ENCODE results near the gene OR6C76.

DNA sequence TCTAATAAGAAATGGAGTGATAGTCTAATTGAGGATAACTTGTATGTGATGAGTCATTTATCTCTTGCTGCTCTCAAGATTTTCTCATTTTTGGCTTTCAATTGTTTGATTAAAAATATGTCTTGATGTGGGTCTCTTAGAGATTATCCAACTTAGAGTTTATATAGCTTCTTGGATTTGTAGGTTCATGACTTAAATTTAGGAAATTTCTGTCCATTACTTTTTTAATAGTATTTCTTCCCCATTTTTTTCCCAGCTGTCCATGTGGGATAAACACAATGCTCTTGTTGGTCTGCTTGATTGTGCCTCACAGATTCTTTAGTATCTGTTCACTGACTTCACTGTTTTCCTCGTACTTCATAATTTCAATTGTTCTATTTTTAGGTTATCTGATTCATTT, 18.2 kb upstream of the OR6C76 start:
- TF ChIP-seq ZNF274 (IDR thresholded peaks at IDR 0.05; ENCODE audit: low read depth, low read length) (no peak), SUZ12 (IDR thresholded peaks at IDR 0.05; ENCODE audit: extremely low read depth, insufficient read depth, insufficient read length) (no peak)

All from NT2/D1 (cell line).